ENCODE data around the gene ATP10A.

Gene ATP10A

DNA sequence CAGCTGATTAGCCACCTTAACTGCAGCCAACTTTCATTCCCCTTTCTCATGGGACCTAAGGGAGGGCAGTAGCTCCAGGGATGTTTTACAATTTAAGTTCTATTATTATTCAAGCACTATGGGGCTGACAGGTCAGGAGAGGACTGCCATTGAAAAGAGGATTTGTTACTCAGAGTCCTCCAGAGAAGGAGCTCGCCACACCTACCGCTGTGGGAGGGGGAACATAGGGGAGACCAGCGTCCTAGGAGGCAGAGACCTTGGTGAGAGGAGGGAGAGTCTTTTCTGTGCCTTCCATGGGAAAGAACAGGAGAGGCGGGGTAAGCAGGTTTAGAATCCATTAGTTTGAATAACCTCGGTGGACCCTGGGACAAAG is 14.4 kb downstream of the ATP10A start:
- DNase-seq (ENCODE audit: low spot score) = no peak
- Histone ChIP-seq H3K27ac (peak overlapping the region; percentile 92 to 97), H3K4me3 (peak overlapping the region; percentile 67)
- TF ChIP-seq, protein P1, sequence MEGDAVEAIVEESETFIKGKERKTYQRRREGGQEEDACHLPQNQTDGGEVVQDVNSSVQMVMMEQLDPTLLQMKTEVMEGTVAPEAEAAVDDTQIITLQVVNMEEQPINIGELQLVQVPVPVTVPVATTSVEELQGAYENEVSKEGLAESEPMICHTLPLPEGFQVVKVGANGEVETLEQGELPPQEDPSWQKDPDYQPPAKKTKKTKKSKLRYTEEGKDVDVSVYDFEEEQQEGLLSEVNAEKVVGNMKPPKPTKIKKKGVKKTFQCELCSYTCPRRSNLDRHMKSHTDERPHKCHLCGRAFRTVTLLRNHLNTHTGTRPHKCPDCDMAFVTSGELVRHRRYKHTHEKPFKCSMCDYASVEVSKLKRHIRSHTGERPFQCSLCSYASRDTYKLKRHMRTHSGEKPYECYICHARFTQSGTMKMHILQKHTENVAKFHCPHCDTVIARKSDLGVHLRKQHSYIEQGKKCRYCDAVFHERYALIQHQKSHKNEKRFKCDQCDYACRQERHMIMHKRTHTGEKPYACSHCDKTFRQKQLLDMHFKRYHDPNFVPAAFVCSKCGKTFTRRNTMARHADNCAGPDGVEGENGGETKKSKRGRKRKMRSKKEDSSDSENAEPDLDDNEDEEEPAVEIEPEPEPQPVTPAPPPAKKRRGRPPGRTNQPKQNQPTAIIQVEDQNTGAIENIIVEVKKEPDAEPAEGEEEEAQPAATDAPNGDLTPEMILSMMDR (IDR thresholded peaks at IDR 0.05) = no peak

DNA sequence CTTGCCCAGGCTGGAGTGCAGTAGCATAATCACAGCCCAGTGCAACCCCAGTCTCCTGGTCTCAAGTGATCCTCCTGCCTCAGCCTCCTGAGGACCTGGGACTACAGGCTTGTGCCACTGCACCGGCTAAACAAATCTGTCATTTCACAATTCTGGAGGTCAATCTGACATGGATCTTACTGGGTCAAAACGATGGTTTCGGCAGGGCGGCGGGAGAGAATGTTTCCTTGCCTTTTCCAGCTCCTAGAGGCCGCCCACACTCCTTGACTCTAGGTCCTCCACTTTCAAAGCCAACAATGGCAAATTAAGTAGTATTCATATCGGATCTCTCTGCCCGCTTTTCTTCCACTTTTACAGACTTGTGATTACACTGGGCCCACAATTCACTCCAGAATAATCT is 14.8 kb downstream of the ATP10A start:
- Histone ChIP-seq H3K27ac (peak overlapping the region; percentile 92 to 97), H3K4me3 (peak overlapping the region; percentile 67)
- TF ChIP-seq, protein P1 (IDR thresholded peaks at IDR 0.05) = no peak
- DNase-seq (ENCODE audit: low spot score) = no peak

DNA sequence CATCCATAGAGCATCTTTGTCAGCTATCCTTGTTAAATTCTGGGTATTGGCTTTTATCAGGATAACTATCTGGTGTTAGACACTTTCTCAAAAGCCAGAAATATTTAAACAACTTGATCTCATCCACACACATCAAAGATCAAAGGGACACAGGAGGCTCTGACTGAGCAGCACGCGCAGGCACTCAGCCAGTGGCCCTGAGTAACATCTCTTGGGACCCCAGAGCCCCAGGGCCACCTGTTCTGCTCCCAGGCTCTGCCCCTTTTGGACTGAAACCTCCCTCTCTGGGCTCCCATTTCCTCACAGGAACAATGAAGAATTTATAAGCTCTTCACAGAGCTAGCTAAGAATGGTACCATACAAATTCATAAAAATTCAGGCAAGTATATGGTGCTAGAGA is 16.1 kb downstream of the ATP10A start:
- Histone ChIP-seq H3K4me3 (no peak overlapping the region), H3K27ac (peak overlapping the region; percentile 43 to 86)
- TF ChIP-seq, protein P1 (IDR thresholded peaks at IDR 0.05) = no peak
- no peak for DNase-seq (ENCODE audit: low spot score)

DNA sequence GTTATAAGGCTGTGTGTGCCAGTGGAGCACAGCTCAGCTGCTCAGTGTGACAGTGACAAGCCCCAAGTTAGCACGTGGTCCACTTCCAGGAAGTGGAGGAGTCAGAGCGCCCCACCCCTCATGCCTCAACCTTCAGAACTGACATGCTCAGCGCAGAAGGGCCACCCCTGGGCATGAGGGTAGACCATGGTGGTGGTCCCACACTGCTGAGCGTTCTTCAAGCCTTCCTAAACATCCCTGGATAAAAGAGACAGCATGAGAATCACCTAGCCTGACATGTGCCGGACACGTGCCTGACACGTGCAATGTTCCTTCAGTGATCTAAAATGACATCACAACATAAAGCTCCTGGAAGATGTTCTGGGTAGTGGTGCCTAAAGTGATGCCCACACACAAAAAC is 16.8 kb downstream of the ATP10A start:
- DNase-seq (ENCODE audit: low spot score) = no peak
- peak overlapping the region; percentile 8 to 86 for H3K27ac ChIP-seq
- TF ChIP-seq, protein P1 (IDR thresholded peaks at IDR 0.05) = no peak

DNA sequence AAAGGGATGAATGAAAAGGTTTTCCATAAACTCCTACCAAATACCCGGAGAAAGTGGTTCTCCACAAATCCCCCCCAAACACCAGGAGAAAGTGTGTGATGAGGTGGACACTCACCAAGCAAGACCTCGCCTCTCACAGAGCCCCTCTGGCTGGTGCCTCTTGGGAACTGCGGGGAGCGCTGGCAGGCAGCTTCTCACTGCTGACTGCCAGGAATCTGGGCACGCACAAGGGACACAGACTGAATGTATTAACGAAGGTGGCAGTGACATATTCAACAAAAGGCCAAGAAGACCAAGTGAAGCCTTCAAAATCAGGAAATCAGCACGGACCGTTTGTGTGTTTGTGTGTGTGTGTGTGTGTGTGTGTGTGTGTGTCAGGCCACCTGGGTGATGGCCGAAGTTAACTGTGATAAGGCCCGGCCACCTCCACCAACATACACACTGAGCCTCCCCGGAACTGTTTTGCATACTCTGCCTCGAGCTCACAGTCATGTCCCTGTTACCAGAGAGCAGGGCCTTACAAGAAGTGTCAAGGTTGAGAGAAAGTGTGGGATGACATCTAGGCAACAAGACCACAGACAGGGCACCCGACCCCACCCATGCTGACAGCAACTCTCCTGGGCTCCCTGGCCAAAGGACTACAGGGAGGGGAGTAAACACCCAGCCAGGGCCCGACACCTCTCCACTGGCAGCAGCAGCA is 18.0 kb downstream of the ATP10A start:
- DNase-seq (ENCODE audit: low spot score) = no peak
- TF ChIP-seq, protein P1 (IDR thresholded peaks at IDR 0.05) = no peak
- Histone ChIP-seq H3K27ac (peak overlapping the region; percentile 68 to 86), H3K4me3 (peak overlapping the region; percentile 55)

More for the DNA sequence above, 16.8 kb downstream of the ATP10A start:
- H3K4me3 ChIP-seq = no peak overlapping the region

DNA sequence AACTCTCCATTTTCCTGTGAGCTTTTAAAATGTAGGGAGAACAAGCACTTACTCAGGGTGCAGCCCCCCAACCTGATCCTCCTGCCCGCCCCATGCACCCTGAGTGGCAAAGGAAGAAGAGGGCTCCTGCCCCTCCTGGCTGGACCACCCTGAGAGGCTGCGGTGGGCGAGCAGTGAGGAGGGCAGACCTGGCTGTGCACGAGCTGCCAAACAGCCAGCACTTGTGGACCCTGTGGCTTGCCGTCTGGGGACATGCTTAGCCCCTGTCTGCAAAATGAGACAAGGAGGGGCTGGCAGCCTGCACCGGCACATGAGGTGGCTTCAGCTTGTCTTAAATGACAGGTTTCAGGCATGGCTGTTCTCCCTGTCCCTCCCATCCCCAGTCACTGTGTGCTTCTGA is 18.6 kb downstream of the ATP10A start:
- H3K27ac ChIP-seq = peak overlapping the region; percentile 68 to 86

DNA sequence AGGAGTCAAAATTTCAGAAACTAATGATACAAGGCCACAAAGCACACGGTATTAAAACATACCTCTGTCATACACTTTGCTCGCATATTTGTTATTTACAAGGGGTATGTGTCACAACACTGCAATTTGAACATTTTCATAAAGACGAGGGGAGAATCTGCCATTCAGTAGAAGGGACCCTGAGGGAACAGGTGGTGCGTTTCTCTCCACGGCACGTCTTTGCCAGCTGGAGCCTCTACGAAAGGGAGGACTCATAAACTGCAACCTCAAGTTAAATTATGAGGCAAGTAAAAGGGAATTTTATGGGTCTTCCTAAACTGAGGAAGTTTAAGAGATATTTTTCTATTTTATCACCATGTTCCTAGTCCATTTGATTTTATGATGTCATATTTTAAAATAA is 19.1 kb downstream of the ATP10A start:
- peak overlapping the region; percentile 51 for H3K4me3 ChIP-seq
- TF ChIP-seq, protein P1 (IDR thresholded peaks at IDR 0.05) = no peak
- no peak for DNase-seq (ENCODE audit: low spot score)
- peak overlapping the region; percentile 68 to 86 for H3K27ac ChIP-seq

More for the DNA sequence above, 18.6 kb downstream of the ATP10A start:
- peak overlapping the region; percentile 55 for H3K4me3 ChIP-seq
- TF ChIP-seq, protein P1 (IDR thresholded peaks at IDR 0.05) = no peak
- DNase-seq (ENCODE audit: low spot score) = no peak
